Pons (tissue), 1 donor: Measurements from ENCODE around the gene DBT.
"Not testable (repeated sequence)": the region's sequence is repeated elsewhere in the genome, so short reads cannot be mapped to it uniquely, and the experiment has no call there.

Source experiments
- DNase-seq: peaks from one replicate; pipeline ENCODE4 v3.0.0-alpha.2; 2016; ENCODE audit warnings: low spot score

Gene DBT

DNA sequence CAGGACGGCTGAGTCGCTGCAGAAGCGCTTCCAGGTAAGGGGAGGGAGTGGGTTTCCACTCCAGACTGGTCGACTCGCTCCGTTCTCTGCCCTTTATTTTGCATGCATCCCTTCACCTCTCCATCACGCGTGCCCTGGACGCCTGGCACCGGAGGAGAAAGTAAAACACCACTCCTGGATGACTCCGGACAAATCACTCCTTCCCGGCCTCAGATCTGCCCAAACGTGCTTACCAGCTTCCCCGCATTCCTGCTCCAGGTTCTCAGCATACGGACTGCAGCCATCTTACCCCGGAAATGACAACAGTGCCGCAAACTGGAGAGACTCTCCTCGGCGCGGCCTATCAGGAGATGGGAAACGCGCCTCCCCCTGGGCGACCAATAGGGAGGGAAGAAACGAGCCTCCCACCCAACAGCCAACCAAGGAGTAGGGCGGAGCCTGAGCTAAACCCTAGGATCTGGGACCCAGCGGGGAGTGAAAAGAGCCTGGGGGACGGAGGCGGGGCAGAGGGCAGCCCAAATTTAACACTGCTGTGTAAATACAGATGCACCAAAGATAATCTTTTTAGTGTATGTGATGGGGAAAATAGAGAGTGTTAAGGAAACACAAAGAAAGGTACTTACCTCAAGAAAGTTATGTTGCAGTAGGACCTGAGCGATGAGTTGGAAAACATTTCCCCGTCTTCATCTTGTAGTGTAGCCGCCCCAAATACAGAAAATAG lies at the start of gene DBT:
Gene DBT, minus strand, starts transcription at position 298 of the 721 bp plus-strand sequence. Its CDS starts 14 bp downstream, at position 284.
- peak; percentile 99 for DNase-seq

DNA sequence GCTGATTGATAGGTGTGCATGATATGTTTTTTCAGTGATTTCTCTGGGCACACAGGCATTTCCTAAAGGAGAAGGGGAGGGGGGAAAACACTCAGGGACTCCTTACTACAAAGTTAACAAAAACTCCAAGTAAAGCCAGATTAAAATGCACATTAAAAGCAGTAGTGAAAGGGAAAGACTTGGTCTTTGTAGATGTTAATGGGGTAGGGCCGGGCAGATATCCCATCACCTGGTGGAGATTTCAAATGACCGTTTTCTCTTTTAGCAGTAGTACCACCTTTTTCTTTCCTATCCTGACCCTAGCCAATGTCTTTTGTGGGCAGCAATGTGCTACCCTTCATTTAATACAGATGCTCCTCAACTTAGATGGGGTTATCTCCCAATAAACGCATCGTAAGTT lies 48.9 kb upstream of the DBT start:
- no peak for DNase-seq

- not testable (repeated sequence) for DNase-seq
Measured at GRCh38 chr1:100296997-100297396, 47.4 kb upstream of the DBT start.

GRCh38 chr1:100296140-100296539 lies 46.5 kb upstream of the DBT start:
- no peak for DNase-seq

DNA sequence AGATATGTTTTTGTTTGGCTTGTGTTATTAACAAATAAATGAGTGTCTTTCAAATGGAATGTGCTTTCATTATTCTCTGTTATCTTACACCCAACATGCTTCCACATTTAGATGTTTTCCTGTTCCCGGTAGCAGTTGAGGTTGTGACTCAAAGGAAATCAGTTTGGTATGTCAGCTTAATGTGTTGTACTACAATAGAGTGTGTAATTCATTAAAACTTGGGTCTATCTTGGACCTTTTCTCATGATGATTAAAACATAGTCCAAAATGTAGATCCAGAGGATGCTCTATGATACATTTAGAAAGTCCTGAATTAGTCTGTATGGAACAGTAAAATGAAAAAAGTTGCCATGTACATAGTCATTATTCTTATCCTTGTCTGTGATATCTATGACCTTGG lies 43.1 kb upstream of the DBT start:
- DNase-seq = no peak

- DNase-seq = no peak
Measured at GRCh38 chr1:100290291-100290690, 40.7 kb upstream of the DBT start.

DNA sequence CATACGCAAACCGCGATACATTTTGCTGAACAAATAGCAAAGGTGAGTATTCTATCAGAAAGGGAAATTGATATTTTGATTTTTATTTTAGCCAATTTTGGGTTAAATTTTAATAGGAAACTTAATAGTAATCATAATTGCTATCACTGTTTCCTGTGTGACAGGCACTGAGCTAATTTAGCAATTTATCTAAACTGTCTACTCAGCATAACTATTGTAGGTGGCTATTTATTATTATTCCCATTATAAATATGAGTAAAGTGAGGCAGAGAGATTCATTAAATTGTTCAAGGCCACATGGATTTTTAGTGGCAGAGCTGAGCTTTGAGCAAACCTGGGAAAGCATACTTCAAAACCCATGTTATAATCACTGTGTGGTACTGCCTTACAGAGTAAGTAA lies 37.5 kb upstream of the DBT start:
- DNase-seq = no peak

DNA sequence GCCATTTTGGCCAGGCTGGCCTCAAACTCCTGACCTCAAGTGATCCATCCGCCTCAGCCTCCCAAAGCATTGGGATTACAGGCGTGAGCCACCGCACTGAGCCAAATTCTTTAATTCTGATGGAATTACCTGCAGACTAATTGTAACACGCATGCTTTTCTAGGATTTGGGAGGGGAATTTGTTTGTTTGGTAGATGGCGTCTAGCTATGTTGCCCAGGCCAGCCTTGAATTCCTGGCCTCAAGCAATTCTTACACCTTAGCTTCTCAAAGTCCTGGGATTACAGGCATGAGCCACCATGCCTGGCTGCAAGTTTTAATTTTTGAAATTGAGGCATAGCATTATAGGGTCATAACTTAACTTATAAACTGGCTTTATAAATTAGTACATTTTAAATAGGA lies 35.0 kb upstream of the DBT start:
- no peak for DNase-seq

DNA sequence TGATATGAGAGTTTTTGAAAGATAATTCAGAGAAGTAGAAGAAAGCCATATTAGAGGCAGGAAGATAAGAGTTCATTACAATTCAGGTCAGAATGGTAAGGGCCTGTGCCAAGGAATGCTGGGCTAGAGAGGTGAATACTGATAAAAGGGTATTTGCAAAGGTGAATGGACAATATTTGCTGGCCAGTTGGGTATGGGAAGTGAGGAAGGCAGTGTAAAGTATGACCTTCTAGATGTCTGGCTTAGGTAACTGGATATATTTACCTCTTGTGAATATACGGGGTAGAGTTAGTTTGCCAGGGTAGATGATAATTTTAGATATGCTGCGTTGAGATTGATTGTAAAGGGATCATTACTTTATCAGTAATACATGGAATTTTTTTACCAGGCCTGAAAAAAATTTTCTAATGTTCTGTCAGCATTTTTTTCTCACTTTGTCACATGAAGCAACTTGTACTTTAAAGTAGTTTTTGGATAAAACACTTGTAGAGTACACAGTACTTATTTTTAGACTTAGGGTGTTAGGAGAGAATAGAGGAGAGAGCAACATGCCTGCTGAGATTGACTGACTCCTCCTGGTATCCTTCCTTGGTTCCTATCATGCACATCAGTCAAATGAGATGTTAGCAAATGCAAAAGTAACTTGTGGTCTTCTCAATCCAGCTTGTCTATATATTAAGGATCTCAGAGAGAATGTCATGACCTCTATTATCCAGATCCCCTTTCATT lies 30.5 kb upstream of the DBT start:
- no peak for DNase-seq

GRCh38 chr1:100279358-100279923 lies 29.8 kb upstream of the DBT start:
- DNase-seq = no peak

- no peak for DNase-seq
Measured at GRCh38 chr1:100277866-100278265, 28.2 kb upstream of the DBT start.

GRCh38 chr1:100268202-100268601 lies 18.6 kb upstream of the DBT start:
- DNase-seq = no peak

DNA sequence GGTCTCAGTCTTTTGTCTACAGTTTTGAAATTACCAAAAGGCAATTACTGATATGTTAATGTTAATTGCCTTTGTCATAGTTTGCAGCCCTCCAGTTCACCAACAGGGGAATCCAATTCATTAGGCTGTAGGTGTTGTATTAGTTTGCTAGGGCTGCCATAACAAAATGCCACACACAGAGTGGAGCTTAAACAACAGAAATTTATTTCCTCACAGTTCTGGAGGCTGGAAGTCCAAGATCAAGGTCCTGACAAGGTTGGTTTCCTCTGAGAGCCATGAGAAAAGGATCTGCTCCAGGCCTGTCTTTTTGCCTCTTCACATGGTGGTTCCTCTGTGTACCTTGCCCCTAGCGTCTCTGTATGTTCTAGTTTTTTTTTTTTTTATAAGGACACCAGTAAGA lies 17.6 kb upstream of the DBT start:
- no peak for DNase-seq

DNA sequence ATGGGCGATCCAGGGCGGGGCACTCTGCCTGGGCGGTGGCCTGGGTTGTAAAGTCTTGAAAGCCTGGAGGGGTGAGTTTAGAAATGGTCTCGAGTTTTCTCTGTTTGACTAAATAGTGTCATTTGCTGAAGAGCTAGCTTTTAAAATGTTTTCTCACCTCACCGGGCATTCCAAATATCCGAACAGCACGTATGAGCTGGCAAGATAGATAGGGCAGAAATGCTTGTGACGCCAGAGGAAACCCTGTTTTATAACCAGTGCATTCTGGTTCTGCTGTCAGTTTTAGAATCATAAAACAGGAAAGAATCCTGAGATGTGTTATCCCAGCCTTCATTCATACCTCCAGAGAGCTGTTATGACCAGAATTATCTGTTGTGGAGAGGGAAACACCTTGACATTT lies 17.1 kb upstream of the DBT start:
- DNase-seq = no peak

- peak; percentile 93 for DNase-seq
Measured at GRCh38 chr1:100265931-100266740, 16.5 kb upstream of the DBT start, which contains the start of gene RTCA. RTCA (plus strand) TSS chr1:100266216; CDS start chr1:100266376, 160 bp downstream.

- no peak for DNase-seq
Measured at GRCh38 chr1:100265562-100265930, 15.9 kb upstream of the DBT start.

GRCh38 chr1:100264081-100264480 lies 14.4 kb upstream of the DBT start:
- not testable (repeated sequence) for DNase-seq

DNA sequence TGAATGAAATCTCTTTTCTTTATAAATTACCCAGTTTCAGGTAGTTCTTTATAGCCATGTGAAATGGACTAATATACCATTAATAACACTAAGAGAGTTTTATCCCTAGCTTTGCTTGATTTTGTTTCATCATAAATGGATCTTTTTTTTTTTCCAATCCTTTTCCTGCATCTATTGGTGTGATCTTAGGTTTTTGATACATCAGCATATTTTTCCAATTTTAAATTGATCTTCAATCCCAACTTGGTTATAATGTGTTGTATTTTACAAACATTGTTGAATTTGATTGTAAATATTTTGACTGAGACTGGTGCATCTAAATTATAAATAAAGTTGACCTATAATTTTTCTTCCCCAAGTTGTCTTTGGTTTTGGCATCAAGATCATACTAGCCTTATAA lies 12.1 kb upstream of the DBT start:
- no peak for DNase-seq

GRCh38 chr1:100258427-100258826 lies 8.8 kb upstream of the DBT start:
- DNase-seq = not testable (repeated sequence)

- DNase-seq = not testable (repeated sequence)
Measured at GRCh38 chr1:100256273-100256672, 6.6 kb upstream of the DBT start.

DNA sequence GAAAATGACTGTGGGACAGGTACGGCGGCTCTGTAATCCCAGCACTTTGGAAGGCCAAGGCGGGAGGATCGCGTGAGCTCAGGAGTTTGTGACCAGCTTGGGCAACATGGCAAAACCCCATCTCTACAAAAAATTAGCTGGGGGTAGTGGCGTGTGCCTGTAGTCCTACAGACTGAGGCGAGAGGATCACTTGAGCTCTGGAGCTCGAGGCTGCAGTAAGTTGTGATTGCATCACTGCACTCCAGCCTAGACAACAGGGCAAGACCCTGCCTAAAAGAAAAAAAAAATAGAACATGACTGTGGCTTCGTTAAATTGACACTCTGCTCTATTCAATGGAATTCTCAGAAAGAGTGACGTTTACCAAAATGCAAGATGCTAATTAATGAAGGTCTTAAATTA lies 3.9 kb upstream of the DBT start:
- no peak for DNase-seq

DNA sequence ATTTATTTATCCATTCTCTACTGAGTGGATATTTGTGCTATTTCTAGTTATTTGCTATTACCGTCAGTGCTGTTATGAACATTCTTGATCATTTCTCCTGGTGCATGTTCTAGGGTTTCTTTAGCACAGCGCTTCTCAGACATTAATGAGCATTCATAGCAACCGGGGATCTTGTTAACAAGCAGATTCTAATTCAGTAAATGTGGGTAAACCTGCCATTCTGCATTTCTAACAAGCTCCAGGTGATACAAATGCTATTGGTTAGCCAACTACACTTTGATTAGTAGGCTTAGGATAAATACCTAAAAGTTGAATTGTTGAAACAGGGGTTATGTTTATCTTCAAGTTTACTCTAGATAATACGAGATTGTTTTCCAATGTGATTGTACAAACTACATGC lies 3.3 kb upstream of the DBT start:
- DNase-seq = no peak
